K562 (cell line): Measurements from ENCODE around the gene CD9. TPM values are rescaled to one million over a fixed set of nuclear protein-coding genes. Genes with fewer than 3 reads are reported as not detected.

Experiments
- ATAC-seq: fragments of 200-7000 bp; cut with Tn5 transposase; 3 replicates; pipeline ENCODE4 v1.9.1; 2020; ENCODE audit warnings: moderate library complexity
- BruUV-seq: library from RNA; stranded (reverse); fragments of 400-500 nt; replicated peaks from 2 replicates; lab custom pipeline; 2021; lab: Mats Ljungman, UMichigan
- CTCF ChIA-PET: fragments of 300-600 bp; formaldehyde crosslinking; extraction: SDS; loops from one replicate; lab custom pipeline; 2021; ENCODE audit warnings: low intra/inter-chr PET ratio; lab: Yijun Ruan, JAX
- POLR2A ChIA-PET: fragments of 300-600, 350-650 bp; sonication (Branson Sonifier 250); formaldehyde crosslinking; extraction: SDS; loops from one replicate; lab custom pipeline; 2021; ENCODE audit warnings: antibody characterized with exemption, inconsistent platforms; lab: Yijun Ruan, JAX
- DNase-seq, 4 experiments: peaks; one replicate each; pipeline versions ENCODE4 v3.0.0 to v3.0.0-alpha.2; 2011 to 2018; ENCODE audit warnings: low spot score in 3 of 4, mixed read lengths in 3 of 4; ENCODE audit errors: extremely low read depth in 1 of 4
- FAIRE-seq: peaks from 2 replicates; lab custom pipeline; 2011; peaks lifted over from hg19 to GRCh38; lab: Jason Lieb, UNC
- H2AFZ ChIP-seq: 2 replicates; pipeline ENCODE4 v1.6.0; 2011; ENCODE audit warnings: low read depth, low read length, control low read depth, inconsistent platforms
- H3K27ac ChIP-seq: fragments of 200-600 bp; 3 replicates; pipeline ENCODE4 v1.8.0; 2011; ENCODE audit warnings: low read depth, mild to moderate bottlenecking, control low read depth, inconsistent platforms, low read length, moderate library complexity, mixed read lengths; ENCODE audit errors: extremely low read depth
- H3K27me3 ChIP-seq, 2 experiments: fragments of 300-600 bp in 1 of 2; 2 replicates in 1 of 2; 3 replicates in 1 of 2; pipeline versions ENCODE4 v1.6.0 to v1.8.0; 2011; ENCODE audit warnings: inconsistent platforms in 2 of 2, low read length in 2 of 2, mild to moderate bottlenecking in 1 of 2, mixed read lengths in 1 of 2, moderate library complexity in 1 of 2; ENCODE audit not compliant: control insufficient read depth in 2 of 2, insufficient read depth in 2 of 2
- H3K36me3 ChIP-seq: fragments of 300-600 bp; 3 replicates; pipeline ENCODE4 v1.8.0; 2011; ENCODE audit warnings: mild to moderate bottlenecking, low read length, inconsistent platforms; ENCODE audit not compliant: control insufficient read depth, insufficient read depth
- H3K4me1 ChIP-seq, 2 experiments: fragments of 200-600 bp in 1 of 2; replicated peaks in 1 of 2; 2 replicates in 1 of 2; 3 replicates in 1 of 2; pipeline versions ENCODE4 v1.5.1 to v1.8.0; 2011; ENCODE audit warnings: inconsistent platforms in 2 of 2, low read length in 2 of 2, mild to moderate bottlenecking in 1 of 2, mixed read lengths in 1 of 2, moderate library complexity in 1 of 2; ENCODE audit not compliant: control insufficient read depth in 2 of 2, insufficient read depth in 2 of 2
- H3K4me2 ChIP-seq: 2 replicates; pipeline ENCODE4 v1.6.1; 2011; ENCODE audit warnings: low read length, control low read depth, inconsistent platforms, mixed read lengths; ENCODE audit not compliant: insufficient read depth
- H3K4me3 ChIP-seq: fragments of 200-600 bp; sonication (generic), shearing (Covaris generic); 2 replicates; pipeline ENCODE4 v1.5.1; 2016; ENCODE audit warnings: control low read depth, inconsistent platforms
- H3K79me2 ChIP-seq: fragments of 200-600 bp; 3 replicates; pipeline ENCODE4 v1.8.0; 2011; ENCODE audit warnings: low read length, inconsistent platforms; ENCODE audit not compliant: control insufficient read depth, insufficient read depth
- H3K9ac ChIP-seq, 2 experiments: 2 replicates each; pipeline versions ENCODE4 v1.6.0 to v1.6.1; 2011; ENCODE audit warnings: low read depth in 2 of 2, low read length in 2 of 2, control low read depth in 1 of 2, inconsistent platforms in 1 of 2, mild to moderate bottlenecking in 1 of 2, mixed read lengths in 1 of 2; ENCODE audit not compliant: insufficient read depth in 1 of 2
- H3K9me1 ChIP-seq: one replicate; pipeline ENCODE4 v1.6.0; 2011; ENCODE audit warnings: inconsistent platforms, mild to moderate bottlenecking, low read length, moderate library complexity; ENCODE audit not compliant: control insufficient read depth, insufficient read depth
- H3K9me3 ChIP-seq: replicated peaks from 2 replicates; pipeline ENCODE4 v1.5.1; 2011; ENCODE audit warnings: low read depth, low read length, inconsistent platforms; ENCODE audit not compliant: control insufficient read depth, insufficient read depth
- H4K20me1 ChIP-seq: replicated peaks from 2 replicates; pipeline ENCODE4 v1.6.1; 2011; ENCODE audit warnings: low read length, inconsistent platforms, mixed read lengths; ENCODE audit not compliant: control insufficient read depth, insufficient read depth
- DIDO1 ChIP-seq: fragments of 450-650 bp; IDR thresholded peaks from 2 replicates; pipeline ENCODE4 v1.6.1; 2016; ENCODE audit warnings: low read depth, missing biosample characterization, missing genetic modification characterization
- HMGN3 ChIP-seq: IDR thresholded peaks from 2 replicates; pipeline ENCODE4 v1.6.1; 2011; ENCODE audit warnings: borderline replicate concordance, low read depth, mild to moderate bottlenecking, mixed read lengths, low read length; ENCODE audit not compliant: insufficient read length; ENCODE audit errors: extremely low read depth
- MECOM ChIP-seq: fragments of 250-450 bp; sonication (Bioruptor Pico); IDR thresholded peaks from 2 replicates; pipeline ENCODE4 v1.8.0; 2022; ENCODE audit warnings: inconsistent platforms
- MLX ChIP-seq, 2 experiments: fragments of 450-650 bp in 1 of 2; sonication (generic) in 1 of 2; formaldehyde crosslinking; conservative IDR thresholded peaks; 2 replicates each; pipeline versions ENCODE4 v1.4.0 to v1.8.1; 2020 to 2022; ENCODE audit warnings: mild to moderate bottlenecking in 1 of 2, missing genetic modification reagents in 1 of 2
- MNT ChIP-seq, 2 experiments: fragments of 450-650 bp; conservative IDR thresholded peaks; 2 replicates each; pipeline ENCODE4 v1.6.1; 2017; ENCODE audit warnings: mild to moderate bottlenecking in 2 of 2, moderate library complexity in 2 of 2
- SRSF7 ChIP-seq: fragments of 200-400 bp; formaldehyde crosslinking; optimal IDR thresholded peaks from 2 replicates; pipeline ENCODE3; 2017; ENCODE audit warnings: mild to moderate bottlenecking, low read depth, low read length
- STAT5A ChIP-seq: IDR thresholded peaks from 2 replicates; pipeline ENCODE4 v1.6.1; 2012; ENCODE audit warnings: low read length, inconsistent platforms, borderline replicate concordance
- TBL1XR1 ChIP-seq, 2 experiments: IDR thresholded peaks; 2 replicates each; pipeline ENCODE4 v1.6.1; 2012; ENCODE audit warnings: improper control_type of control experiment in 2 of 2, low read length in 2 of 2, mild to moderate bottlenecking in 1 of 2
- THRA ChIP-seq: fragments of 450-650 bp; IDR thresholded peaks from 2 replicates; pipeline ENCODE4 v1.6.1; 2017; ENCODE audit warnings: mild to moderate bottlenecking, moderate library complexity
- UBTF ChIP-seq, 2 experiments: IDR thresholded peaks; 2 replicates each; pipeline ENCODE4 v1.6.1; 2012; ENCODE audit warnings: improper control_type of control experiment in 2 of 2, low read depth in 2 of 2, low read length in 2 of 2, borderline replicate concordance in 1 of 2
- ZC3H11A ChIP-seq: IDR thresholded peaks from 2 replicates; pipeline ENCODE4 v1.6.1; 2012; ENCODE audit warnings: low read depth, low read length, improper control_type of control experiment
- ZKSCAN1 ChIP-seq: fragments of 150-350 bp; IDR thresholded peaks from 2 replicates; pipeline ENCODE4 v1.6.1; 2016; ENCODE audit warnings: low read depth, low read length
- ZNF263 ChIP-seq: sonication (generic); formaldehyde crosslinking; IDR thresholded peaks from 2 replicates; pipeline ENCODE4 v1.8.0; 2022; ENCODE audit warnings: mild to moderate bottlenecking, missing genetic modification reagents, borderline replicate concordance
- ZNF445 ChIP-seq: fragments of 250-450 bp; sonication (Bioruptor Pico); IDR thresholded peaks from 2 replicates; pipeline ENCODE4 v1.4.0; 2020; ENCODE audit warnings: low read depth, mild to moderate bottlenecking, moderate library complexity
- ZNF764 ChIP-seq: fragments of 250-450 bp; sonication (Bioruptor Pico); IDR thresholded peaks from 2 replicates; pipeline ENCODE4 v1.4.0; 2020; ENCODE audit warnings: low read depth, mild to moderate bottlenecking, moderate library complexity
- ZNF766 ChIP-seq: fragments of 200-800 bp; sonication (Bioruptor generic); conservative IDR thresholded peaks from 2 replicates; pipeline ENCODE4 v1.6.1; 2016; ENCODE audit warnings: missing genetic modification characterization, missing compliant biosample characterization
- WGBS: fragments of 100-300 bp; shearing (Covaris generic); methylation state at CpG from one replicate; pipeline ENCODE4 v1.1.6; 2016; ENCODE audit warnings: low coverage, mixed read lengths; ENCODE audit not compliant: insufficient coverage; ENCODE audit errors: missing lambda C conversion rate; 5-methylcytosine and 5-hydroxymethylcytosine counted together
- in situ Hi-C: fragments of 300-500 bp; cut with MboI; formaldehyde crosslinking; loops from 4 replicates; pipeline ENCODE4 v1.15.0; 2018; ENCODE audit warnings: inconsistent platforms, mixed read lengths
- intact Hi-C: fragments of 100-400 bp; cut with micrococcal nuclease; formaldehyde crosslinking; loops from 2 replicates; pipeline ENCODE4 v1.14.2; 2022
- polyA plus RNA-seq, 8 experiments: library from polyadenylated mRNA; depleted of rRNA in 4 of 8; stranded (reverse) in 5 of 8; unstranded in 3 of 8; fragments of >200 nt; fragmentation: Nextera tagmentation in 2 of 8; fragmentation: Illumina TruSeq in 1 of 8; extraction: Ambion mirVana in 2 of 8; extraction: Trizol in 1 of 8; gene quantifications; 2 replicates each; pipeline versions ENCODE4 v1.2.1 to v1.2.3, GENCODE V29; 2011 to 2014; ENCODE audit warnings: inconsistent platforms in 1 of 8, missing spikeins in 1 of 8
- total RNA-seq, 7 experiments: library from RNA; depleted of rRNA in 6 of 7; stranded (reverse); fragments of >200 nt in 6 of 7; fragmentation: Illumina TruSeq in 2 of 7; extraction: Trizol in 2 of 7; gene quantifications; 2 replicates each; pipeline versions ENCODE4 v1.2.1 to v1.2.3, GENCODE V29; 2011 to 2021; ENCODE audit warnings: low replicate concordance in 1 of 7

The CD9 gene
- total and polyA plus RNA-seq, 9 of the 15 experiments (the other 6 are each of a cell fraction or from before 2014, with no cell fraction given), result 0.43 to 5.6 (median 0.62) TPM

GRCh38 chr12:6221146-6221545 is 20.9 kb downstream of the CD9 start:
- intact Hi-C loops, result no loop called here
- in situ Hi-C loops, result no loop called here
- Histone ChIP-seq H3K79me2 (no peaks in the 10 kb centered on the region), H3K36me3 (no peaks in the 10 kb centered on the region), H3K4me2 (no peak overlapping the region), H3K27me3 (peaks cover 13 to 53% of the 10 kb centered on the region in 2 experiments), H3K9ac (no peak overlapping the region), H3K4me1 (peaks cover 2 to 5% of the 10 kb centered on the region in 2 experiments; a peak in 4 of 5 replicates), H4K20me1 (no peaks in the 10 kb centered on the region), H3K4me3 (no peak overlapping the region), H3K27ac (no peak overlapping the region), H3K9me1 (no peaks in the 10 kb centered on the region), H2AFZ (no peak overlapping the region), H3K9me3 (no peaks in the 10 kb centered on the region)
- FAIRE-seq (no peak), ATAC-seq (no peak), DNase-seq (no peak)
- ChIA-PET CTCF (no interaction called here), POLR2A (interaction anchor here (1.1 to 1.4 kb wide), 2 partner anchors 9 to 33 kb away, joined by 3 to 6 read pairs; no protein-coding TSS in a partner anchor)
- WGBS, result 25% methylated on average over 4 of the region's 9 CpGs
- no TSS peak for BruUV-seq
- TF ChIP-seq ZNF445 (CRISPR knock-in tag) (no peak), ZC3H11A (no peak), ZNF764 (CRISPR knock-in tag) (no peak), ZKSCAN1 (no peak), THRA (no peak), MNT (conservative IDR thresholded peaks at IDR 0.05) (no peak), MLX (CRISPR knock-in tag; conservative IDR thresholded peaks at IDR 0.05) (no peak), UBTF (IDR thresholded peaks at IDR 0.05; ENCODE audit: borderline replicate concordance in 1 of 2, low read depth in 2 of 2, low read length in 2 of 2) (no peak), ZNF766 (CRISPR knock-in tag) (no peak), MECOM (CRISPR knock-in tag) (no peak), HMGN3 (no peak), STAT5A (no peak), DIDO1 (tag) (no peak), TBL1XR1 (IDR thresholded peaks at IDR 0.05; ENCODE audit: low read length in 2 of 2) (no peak), SRSF7 (no peak), ZNF263 (CRISPR knock-in tag) (no peak)
